H1 (cell line): Measurements from ENCODE around the gene RSAD2. TPM values are rescaled to one million over a fixed set of nuclear protein-coding genes. Genes with fewer than 3 reads are reported as not detected.

Experiments
- CTCF ChIA-PET: fragments of 300-600 bp; sonication (Branson Sonifier 250); formaldehyde crosslinking; loops from one replicate; lab custom pipeline; 2021; ENCODE audit not compliant: partially characterized antibody; lab: Charles Lee
- POLR2A ChIA-PET: fragments of 300-600 bp; sonication (Branson Sonifier 250); formaldehyde crosslinking; loops from one replicate; lab custom pipeline; 2021; ENCODE audit warnings: inconsistent platforms; ENCODE audit not compliant: partially characterized antibody; lab: Charles Lee
- DNase-seq, 2 experiments: peaks; one replicate each; pipeline versions ENCODE4 v3.0.0 to v3.0.0-alpha.2; 2010 to 2022; ENCODE audit warnings: low spot score in 2 of 2, low read depth in 1 of 2, mixed read lengths in 1 of 2
- FAIRE-seq: peaks from 2 replicates; lab custom pipeline; 2011; peaks lifted over from hg19 to GRCh38; lab: Jason Lieb, UNC
- H2AFZ ChIP-seq: 2 replicates; pipeline ENCODE4 v1.8.1; 2012; ENCODE audit warnings: low read length, inconsistent platforms
- H2AK5ac ChIP-seq: 2 replicates; pipeline ENCODE4 v1.6.1; 2013; ENCODE audit warnings: low read depth, low read length
- H2BK120ac ChIP-seq: replicated peaks from 2 replicates; pipeline ENCODE3; 2013; ENCODE audit warnings: low read depth, low read length, inconsistent platforms
- H2BK12ac ChIP-seq: 2 replicates; pipeline ENCODE4 v1.6.1; 2013; ENCODE audit warnings: low read depth, low read length
- H2BK15ac ChIP-seq: 2 replicates; pipeline ENCODE4 v1.6.1; 2013; ENCODE audit warnings: low read length
- H2BK20ac ChIP-seq: 2 replicates; pipeline ENCODE4 v1.6.1; 2013; ENCODE audit warnings: low read length
- H2BK5ac ChIP-seq: 2 replicates; pipeline ENCODE4 v1.6.1; 2013; ENCODE audit warnings: low read depth, low read length
- H3K14ac ChIP-seq: 2 replicates; pipeline ENCODE4 v1.6.1; 2013; ENCODE audit warnings: inconsistent platforms; ENCODE audit not compliant: insufficient read length
- H3K18ac ChIP-seq: 2 replicates; pipeline ENCODE4 v1.6.1; 2013; ENCODE audit warnings: low read length; ENCODE audit errors: extremely low read depth
- H3K23ac ChIP-seq: 2 replicates; pipeline ENCODE4 v1.6.1; 2013; ENCODE audit warnings: inconsistent platforms; ENCODE audit not compliant: insufficient read length
- H3K23me2 ChIP-seq: 2 replicates; pipeline ENCODE4 v1.6.1; 2013; ENCODE audit warnings: low read depth, low read length
- H3K27ac ChIP-seq: 2 replicates; pipeline ENCODE4 v1.6.1; 2011; ENCODE audit warnings: low read depth, low read length, inconsistent platforms
- H3K27me3 ChIP-seq, 4 experiments: replicated peaks in 1 of 4; 1 replicate in 1 of 4; 2 replicates in 3 of 4; pipeline versions ENCODE4 v1.6.1 to v1.8.1; 2011 to 2013; ENCODE audit warnings: low read length in 3 of 4, mild to moderate bottlenecking in 3 of 4, inconsistent platforms in 2 of 4, mixed read lengths in 2 of 4, moderate library complexity in 1 of 4; ENCODE audit not compliant: control insufficient read depth in 3 of 4, insufficient read depth in 3 of 4; ENCODE audit errors: extremely low read depth in 1 of 4
- H3K36me3 ChIP-seq, 4 experiments: 2 replicates each; pipeline versions ENCODE4 v1.6.1 to v1.8.1; 2011 to 2013; ENCODE audit warnings: mild to moderate bottlenecking in 4 of 4, low read length in 3 of 4, moderate library complexity in 2 of 4, control low read depth in 1 of 4, inconsistent platforms in 1 of 4; ENCODE audit not compliant: insufficient read depth in 4 of 4, control insufficient read depth in 2 of 4
- H3K4ac ChIP-seq: replicated peaks from 2 replicates; pipeline ENCODE3; 2013; ENCODE audit warnings: low read length, low read depth, mixed read lengths, inconsistent platforms; ENCODE audit not compliant: insufficient read length
- H3K4me1 ChIP-seq, 4 experiments: replicated peaks in 1 of 4; 1 replicate in 1 of 4; 2 replicates in 3 of 4; pipeline versions ENCODE4 v1.6.1 to v1.8.1; 2011 to 2013; ENCODE audit warnings: low read length in 3 of 4, inconsistent platforms in 2 of 4, mixed read lengths in 1 of 4; ENCODE audit not compliant: insufficient read depth in 4 of 4, control insufficient read depth in 3 of 4
- H3K4me2 ChIP-seq, 2 experiments: 2 replicates each; pipeline versions ENCODE4 v1.6.1 to v1.8.1; 2011 to 2013; ENCODE audit warnings: low read depth in 2 of 2, low read length in 2 of 2, control low read depth in 1 of 2, inconsistent platforms in 1 of 2, mild to moderate bottlenecking in 1 of 2; ENCODE audit not compliant: insufficient read depth in 1 of 2
- H3K4me3 ChIP-seq, 4 experiments: fragments of 200-600, 300-600 bp in 1 of 4; sonication (generic), shearing (Covaris generic), sonication (Bioruptor Twin) in 1 of 4; 2 replicates each; pipeline versions ENCODE4 v1.5.1 to v1.8.1; 2011 to 2016; ENCODE audit warnings: low read length in 4 of 4, low read depth in 3 of 4, control low read depth in 2 of 4, inconsistent platforms in 2 of 4, mild to moderate bottlenecking in 2 of 4, mixed read lengths in 1 of 4, moderate library complexity in 1 of 4; ENCODE audit not compliant: insufficient read depth in 2 of 4; ENCODE audit errors: extremely low read depth in 1 of 4
- H3K56ac ChIP-seq: replicated peaks from 2 replicates; pipeline ENCODE3; 2013; ENCODE audit warnings: low read depth, mild to moderate bottlenecking, mixed read lengths, low read length, inconsistent platforms; ENCODE audit not compliant: insufficient read length
- H3K79me1 ChIP-seq: 2 replicates; pipeline ENCODE4 v1.6.1; 2013; ENCODE audit warnings: low read depth, low read length, control low read depth
- H3K79me2 ChIP-seq, 2 experiments: 2 replicates each; pipeline versions ENCODE4 v1.6.1 to v1.8.1; 2012 to 2013; ENCODE audit warnings: low read length in 2 of 2, mild to moderate bottlenecking in 2 of 2, inconsistent platforms in 1 of 2; ENCODE audit not compliant: insufficient read depth in 2 of 2, control insufficient read depth in 1 of 2
- H3K9ac ChIP-seq, 4 experiments: replicated peaks in 1 of 4; 1 replicate in 1 of 4; 2 replicates in 3 of 4; pipeline versions ENCODE4 v1.6.1 to v1.8.1; 2011 to 2013; ENCODE audit warnings: low read depth in 3 of 4, low read length in 3 of 4, control low read depth in 2 of 4, mild to moderate bottlenecking in 2 of 4, moderate library complexity in 2 of 4, inconsistent platforms in 1 of 4; ENCODE audit errors: extremely low read depth in 1 of 4
- H3K9me3 ChIP-seq, 2 experiments: 2 replicates each; pipeline versions ENCODE4 v1.6.1 to v1.8.1; 2012 to 2013; ENCODE audit warnings: mild to moderate bottlenecking in 2 of 2, moderate library complexity in 2 of 2, control low read depth in 1 of 2, inconsistent platforms in 1 of 2, low read depth in 1 of 2, low read length in 1 of 2, mixed read lengths in 1 of 2; ENCODE audit not compliant: insufficient read depth in 2 of 2
- H4K20me1 ChIP-seq, 2 experiments: replicated peaks in 1 of 2; 2 replicates each; pipeline versions ENCODE3 to v1.8.1; 2011 to 2013; ENCODE audit warnings: inconsistent platforms in 2 of 2, low read length in 2 of 2, mild to moderate bottlenecking in 1 of 2; ENCODE audit not compliant: insufficient read depth in 2 of 2, control insufficient read depth in 1 of 2
- H4K5ac ChIP-seq: 2 replicates; pipeline ENCODE4 v1.6.1; 2013; ENCODE audit warnings: low read length, low read depth, mixed read lengths, inconsistent platforms; ENCODE audit not compliant: insufficient read length
- H4K8ac ChIP-seq: 2 replicates; pipeline ENCODE4 v1.8.0; 2013; ENCODE audit warnings: mild to moderate bottlenecking, moderate library complexity, low read length, inconsistent platforms; ENCODE audit not compliant: insufficient read depth; ENCODE audit errors: extremely low read depth
- H4K91ac ChIP-seq: replicated peaks from 2 replicates; pipeline ENCODE3; 2013; ENCODE audit warnings: low read length, mixed read lengths, inconsistent platforms; ENCODE audit not compliant: insufficient read length
- ATF2 ChIP-seq: IDR thresholded peaks from 2 replicates; pipeline ENCODE4 v1.6.1; 2012; ENCODE audit warnings: low read length, inconsistent platforms
- BACH1 ChIP-seq: IDR thresholded peaks from 2 replicates; pipeline ENCODE4 v1.6.1; 2012; ENCODE audit warnings: low read length, improper control_type of control experiment
- BCL11A ChIP-seq, 2 experiments: IDR thresholded peaks; one replicate each; pipeline ENCODE4 v1.6.1; 2011; ENCODE audit warnings: low read depth in 2 of 2, low read length in 2 of 2, mild to moderate bottlenecking in 2 of 2
- CBX8 ChIP-seq: fragments of 300-800, 300-1000 bp; sonication (generic); IDR thresholded peaks from 2 replicates; pipeline ENCODE4 v1.7.1; 2016; ENCODE audit warnings: low read depth, low read length, borderline replicate concordance
- CTBP2 ChIP-seq: IDR thresholded peaks from 2 replicates; pipeline ENCODE4 v1.7.0; 2011; ENCODE audit warnings: borderline replicate concordance, mild to moderate bottlenecking, moderate library complexity, mixed read lengths, low read length; ENCODE audit not compliant: insufficient read depth, insufficient read length
- GTF2F1 ChIP-seq: IDR thresholded peaks from 2 replicates; pipeline ENCODE4 v1.6.1; 2012; ENCODE audit warnings: low read depth, low read length, improper control_type of control experiment, borderline replicate concordance
- JUND ChIP-seq: IDR thresholded peaks from 2 replicates; pipeline ENCODE4 v1.6.1; 2011; ENCODE audit warnings: mild to moderate bottlenecking, improper control_type of control experiment, low read length
- KDM4A ChIP-seq: IDR thresholded peaks from one replicate; pipeline ENCODE4 v1.7.1; 2012; ENCODE audit warnings: low read depth, mild to moderate bottlenecking, moderate library complexity, low read length, inconsistent platforms; ENCODE audit not compliant: severe bottlenecking
- NRF1 ChIP-seq: IDR thresholded peaks from 2 replicates; pipeline ENCODE4 v1.6.1; 2011; ENCODE audit warnings: mild to moderate bottlenecking, low read depth, low read length, improper control_type of control experiment
- PHF8 ChIP-seq: fragments of 200-600 bp; sonication (generic); conservative IDR thresholded peaks from 2 replicates; pipeline ENCODE4 v1.7.1; 2012; ENCODE audit warnings: low read depth, mild to moderate bottlenecking, inconsistent platforms, low read length, moderate library complexity
- POLR2A ChIP-seq, 2 experiments: IDR thresholded peaks; 1 replicate in 1 of 2; 2 replicates in 1 of 2; pipeline ENCODE4 v1.6.1; 2011; ENCODE audit warnings: low read depth in 2 of 2, low read length in 2 of 2, mild to moderate bottlenecking in 2 of 2; ENCODE audit errors: control extremely low read depth in 1 of 2
- POLR2AphosphoS5 ChIP-seq: IDR thresholded peaks from 2 replicates; pipeline ENCODE4 v1.6.1; 2011; ENCODE audit warnings: low read depth, low read length
- POU5F1 ChIP-seq: IDR thresholded peaks from 2 replicates; pipeline ENCODE4 v1.6.1; 2011; ENCODE audit warnings: low read depth, mild to moderate bottlenecking, low read length, moderate library complexity
- WGBS, 2 experiments: shearing (Covaris generic) in 1 of 2; methylation state at CpG; one replicate each; pipeline versions ENCODE4 v1.1.6 to v1.1.7; 2013 to 2015; ENCODE audit warnings: low lambda C conversion rate in 2 of 2, mixed read lengths in 2 of 2, inconsistent platforms in 1 of 2, low coverage in 1 of 2, missing lambda C conversion rate in 1 of 2; ENCODE audit not compliant: insufficient replicate concordance in 2 of 2, insufficient coverage in 1 of 2, insufficient read length in 1 of 2; ENCODE audit errors: extremely low coverage in 1 of 2, missing lambda C conversion rate in 1 of 2; 5-methylcytosine and 5-hydroxymethylcytosine counted together
- polyA plus RNA-seq, 7 experiments: library from polyadenylated mRNA; depleted of rRNA in 3 of 7; stranded (reverse) in 5 of 7; unstranded in 2 of 7; fragments of >200 nt in 5 of 7; fragments of 200-250 nt in 2 of 7; gene quantifications; 1 replicate in 5 of 7; 2 replicates in 1 of 7; 4 replicates in 1 of 7; pipeline versions ENCODE4 v1.2.1 to v1.2.3, GENCODE V29; 2011 to 2013; ENCODE audit warnings: missing spikeins in 2 of 7, mixed read lengths in 2 of 7
- total RNA-seq: library from RNA; stranded (reverse); fragmentation: NEBNext Ultra II Directional; extraction: Animal tissue kit (Norgen Biotek cat#: 25700); gene quantifications from 2 replicates; pipeline ENCODE4 v1.2.1, GENCODE V29; 2021

The RSAD2 gene
- total and polyA plus RNA-seq, 2 of the 8 experiments (the other 6 are each of a cell fraction or from before 2014, with no cell fraction given), result not detected

- Histone ChIP-seq H4K8ac (no peak overlapping the region; the same call in 1 of the 2 replicates), H3K9ac (no peak overlapping the region), H3K4me2 (no peak overlapping the region; a peak in 1 of 4 replicates), H3K18ac (no peak overlapping the region), H3K23me2 (peaks cover 9% of the 10 kb centered on the region), H3K36me3 (peaks cover 0 to 5% (median 0%) of the 10 kb centered on the region in 4 experiments; a peak in 1 of 8 replicates), H3K56ac (no peak overlapping the region), H2BK12ac (no peak overlapping the region), H2AK5ac (no peak overlapping the region), H3K79me2 (no peaks in the 10 kb centered on the region), H3K27me3 (peaks cover 9 to 37% (median 23%) of the 10 kb centered on the region in 4 experiments), H3K23ac (no peak overlapping the region), H4K5ac (no peak overlapping the region), H2BK20ac (no peak overlapping the region), H3K9me3 (peaks cover 2 to 14% of the 10 kb centered on the region in 2 experiments; a peak in 3 of 4 replicates), H4K91ac (no peak overlapping the region), H3K79me1 (no peaks in the 10 kb centered on the region), H2BK120ac (no peak overlapping the region), H2BK15ac (no peak overlapping the region), H2BK5ac (no peak overlapping the region), H3K4ac (no peak overlapping the region), H2AFZ (no peak overlapping the region), H4K20me1 (peaks cover 0 to 2% of the 10 kb centered on the region in 2 experiments), H3K27ac (no peak overlapping the region), H3K4me1 (peaks cover 0 to 5% (median 2%) of the 10 kb centered on the region in 4 experiments; a peak in 5 of 7 replicates), H3K14ac (no peak overlapping the region), H3K4me3 (no peak overlapping the region)
- POLR2A ChIA-PET, result no interaction called here
- no peak for FAIRE-seq
- no peak for DNase-seq
- WGBS, 2 experiments, result 94% methylated on average over 6 of the region's 6 CpGs; no CpG with 5 or more reads in 1 of the 2 experiments
- CTCF ChIA-PET, result interaction anchor here (0.6 to 1.2 kb wide), 2 partner anchors 34 to 167 kb away, joined by 3 read pairs; no protein-coding TSS in a partner anchor
- TF ChIP-seq KDM4A, result no peak
- no peak for TF ChIP-seq POLR2AphosphoS5
- no peak for TF ChIP-seq NRF1
- TF ChIP-seq POU5F1, result no peak
- TF ChIP-seq CTBP2, result no peak
- TF ChIP-seq PHF8, result no peak
- TF ChIP-seq GTF2F1, result no peak
- no peak for TF ChIP-seq JUND
- no peak for TF ChIP-seq CBX8
- TF ChIP-seq POLR2A (IDR thresholded peaks at IDR 0.05; ENCODE audit: control extremely low read depth in 1 of 2, low read depth in 2 of 2, low read length in 2 of 2), result no peak
- TF ChIP-seq ATF2, result no peak
- TF ChIP-seq BCL11A (IDR thresholded peaks at IDR 0.05; ENCODE audit: low read depth in 2 of 2, low read length in 2 of 2), result no peak
- no peak for TF ChIP-seq BACH1
Observed at GRCh38 chr2:6863792-6864191, 13.8 kb upstream of the RSAD2 start.
